Heart left ventricle (tissue), 13 donors: ENCODE measurements around the gene RACK1.
"Not testable (repeated sequence)": the region's sequence is repeated elsewhere in the genome, so short reads cannot be mapped to it uniquely, and the experiment has no call there.

Experiments
- CTCF ChIP-seq, 12 donors: fragments of 200-600 bp; sonication (generic) in 4 of 12; IDR thresholded peaks; one replicate each; pipeline versions ENCODE4 v1.5.0 to v1.8.0; 2018 to 2022; ENCODE audit warnings: antibody characterized with exemption in 12 of 12, mild to moderate bottlenecking in 5 of 12
- POLR2A ChIP-seq, 2 donors: fragments of 450-650 bp; IDR thresholded peaks; one replicate each; pipeline ENCODE4 v1.6.1; 2017; ENCODE audit warnings: antibody characterized with exemption in 2 of 2, mild to moderate bottlenecking in 2 of 2, moderate library complexity in 2 of 2
- donor health status: ischemic (EF 13 %, LVEDD 7.1; RV severe dilation, severe dysfunction).
- donor health status: DM: no; HTN: yes; CAD: no.
- donor health status: DM: no; HTN: no; CAD: no.
- donor health status: ischemic (EF 25% LVEDD 6.9; RV normal size, moderate dysfunction).
- donor health status: ischemic (EF 25% LVEDD 5.7; RV mildly dilated, moderate dysfunction).
- donor health status: ischemic (EF 35%, LVEDD 5.7; RV mildly dilated, moderate dysfunction).
- donor health status: nonischemic (EF 11% LVEDD 7.7; RV severe dilation, severe dysfunction).
- donor health status: DM: yes; HTN: yes; CAD: no.
- donor health status: PGD.
- donor health status: ischemic (EF 29% LVEDD 5.4; RV normal size, mild dysfunction).
- donor health status: nonischemic (EF 23%, LVEDD 6.1; RV moderate dilation, normal function).

GRCh38 chr5:181285962-181286705 is 42.4 kb upstream of the RACK1 start:
- TF ChIP-seq CTCF, POLR2A (IDR thresholded peaks at IDR 0.05): not testable (repeated sequence)
